ENCODE measurements around the gene BAAT. TPM values are rescaled to one million over a fixed set of nuclear protein-coding genes. Genes with fewer than 3 reads are reported as not detected.

Gene BAAT
- polyA plus RNA-seq, 1 donor (not counting 4 experiments of a cell fraction or from before 2014, with no cell fraction given): 0.14 TPM

DNA sequence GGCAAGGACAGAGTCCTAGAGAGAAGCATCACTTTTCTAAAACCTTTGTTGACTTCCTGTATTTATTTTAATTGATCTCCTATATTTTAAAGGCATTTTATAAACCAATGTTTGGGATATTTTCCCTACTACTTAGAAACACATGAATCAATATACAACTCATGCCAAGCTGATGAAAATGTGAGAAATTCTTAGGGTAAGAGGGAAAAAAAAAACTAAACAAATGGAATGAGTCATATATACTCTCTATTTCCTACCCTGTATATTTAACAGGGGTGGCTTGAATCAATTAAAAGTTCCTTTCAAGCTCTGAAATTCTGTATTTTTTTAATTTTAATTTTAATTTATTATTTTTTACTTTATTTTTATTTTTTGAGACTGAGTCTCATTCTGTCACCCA lies 19.6 kb downstream of the BAAT start:
- Histone ChIP-seq H4K20me1 (ENCODE audit: control insufficient read depth, extremely low read depth, insufficient read depth, low read length) (no peaks in the 10 kb centered on the region), H3K9me1 (ENCODE audit: control insufficient read depth, extremely low read depth, insufficient read depth, low read length) (no peaks in the 10 kb centered on the region), H3K9ac (ENCODE audit: control insufficient read depth, extremely low read depth, insufficient read depth, low read length) (no peak overlapping the region), H3K4me1 (ENCODE audit: control insufficient read depth, extremely low read depth, insufficient read depth, low read length) (no peaks in the 10 kb centered on the region), H3K79me2 (ENCODE audit: control insufficient read depth, insufficient read depth, low read length) (no peaks in the 10 kb centered on the region), H3K36me3 (ENCODE audit: control insufficient read depth in 2 of 2, extremely low read depth in 1 of 2, insufficient read depth in 2 of 2, low read length in 2 of 2) (no peaks in the 10 kb centered on the region), H3K4me2 (ENCODE audit: control insufficient read depth, extremely low read depth, insufficient read depth, low read depth, low read length) (no peak overlapping the region), H3K4me3 (ENCODE audit: control insufficient read depth in 2 of 3, extremely low read depth in 1 of 3, insufficient read depth in 2 of 3, low read depth in 1 of 3, low read length in 3 of 3) (no peak overlapping the region), H2AFZ (ENCODE audit: control insufficient read depth, low read length) (no peak overlapping the region), H3K9me3 (ENCODE audit: control insufficient read depth, low read depth, low read length) (no peaks in the 10 kb centered on the region), H3K27ac (ENCODE audit: control insufficient read depth, insufficient read depth, low read length) (no peak overlapping the region), H3K27me3 (ENCODE audit: control insufficient read depth, extremely low read depth, insufficient read depth, low read length) (no peaks in the 10 kb centered on the region)
- dilution Hi-C loops (cut with MboI; ENCODE audit: extremely low pct_ligation_motif_present, low sequenced_read_pairs): no loop called here
- no peak for TF ChIP-seq EZH2 (IDR thresholded peaks at IDR 0.05; ENCODE audit: low read length)
- TF ChIP-seq, protein P1, sequence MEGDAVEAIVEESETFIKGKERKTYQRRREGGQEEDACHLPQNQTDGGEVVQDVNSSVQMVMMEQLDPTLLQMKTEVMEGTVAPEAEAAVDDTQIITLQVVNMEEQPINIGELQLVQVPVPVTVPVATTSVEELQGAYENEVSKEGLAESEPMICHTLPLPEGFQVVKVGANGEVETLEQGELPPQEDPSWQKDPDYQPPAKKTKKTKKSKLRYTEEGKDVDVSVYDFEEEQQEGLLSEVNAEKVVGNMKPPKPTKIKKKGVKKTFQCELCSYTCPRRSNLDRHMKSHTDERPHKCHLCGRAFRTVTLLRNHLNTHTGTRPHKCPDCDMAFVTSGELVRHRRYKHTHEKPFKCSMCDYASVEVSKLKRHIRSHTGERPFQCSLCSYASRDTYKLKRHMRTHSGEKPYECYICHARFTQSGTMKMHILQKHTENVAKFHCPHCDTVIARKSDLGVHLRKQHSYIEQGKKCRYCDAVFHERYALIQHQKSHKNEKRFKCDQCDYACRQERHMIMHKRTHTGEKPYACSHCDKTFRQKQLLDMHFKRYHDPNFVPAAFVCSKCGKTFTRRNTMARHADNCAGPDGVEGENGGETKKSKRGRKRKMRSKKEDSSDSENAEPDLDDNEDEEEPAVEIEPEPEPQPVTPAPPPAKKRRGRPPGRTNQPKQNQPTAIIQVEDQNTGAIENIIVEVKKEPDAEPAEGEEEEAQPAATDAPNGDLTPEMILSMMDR (optimal IDR thresholded peaks at IDR 0.05 in 1 of 3, IDR thresholded peaks at IDR 0.05 in 1 of 3, conservative IDR thresholded peaks at IDR 0.05 in 1 of 3; ENCODE audit: extremely low read depth in 1 of 3, insufficient read depth in 2 of 3, low read length in 3 of 3): no peak
- FAIRE-seq (no peak), DNase-seq (ENCODE audit: low read depth, low spot score) (no peak)

DNA sequence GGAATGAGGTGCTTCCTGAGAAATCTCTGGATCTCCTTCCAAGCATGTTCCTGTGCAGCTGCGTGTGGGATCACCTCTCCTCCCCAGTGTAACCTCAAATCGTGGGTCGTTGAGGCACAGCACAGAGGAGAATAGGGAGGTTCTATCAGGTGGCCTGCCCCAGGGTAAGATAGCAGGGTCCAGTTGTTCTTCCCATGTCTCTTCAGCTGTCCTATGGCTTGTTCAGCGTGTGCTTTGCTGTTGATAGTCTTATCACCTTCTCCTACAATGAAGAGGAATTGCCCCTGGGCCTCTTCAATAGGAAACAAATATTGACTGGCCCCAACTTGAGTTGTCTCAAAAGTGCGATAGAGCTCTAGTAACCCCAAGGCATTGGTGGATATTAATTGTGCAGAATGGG lies 22.4 kb downstream of the BAAT start:
- Histone ChIP-seq H3K4me3 (ENCODE audit: control insufficient read depth in 2 of 3, extremely low read depth in 1 of 3, insufficient read depth in 2 of 3, low read depth in 1 of 3, low read length in 3 of 3) (no peak overlapping the region), H3K79me2 (ENCODE audit: control insufficient read depth, insufficient read depth, low read length) (no peaks in the 10 kb centered on the region), H3K36me3 (ENCODE audit: control insufficient read depth in 2 of 2, extremely low read depth in 1 of 2, insufficient read depth in 2 of 2, low read length in 2 of 2) (no peaks in the 10 kb centered on the region), H4K20me1 (ENCODE audit: control insufficient read depth, extremely low read depth, insufficient read depth, low read length) (no peaks in the 10 kb centered on the region), H3K4me2 (ENCODE audit: control insufficient read depth, extremely low read depth, insufficient read depth, low read depth, low read length) (no peak overlapping the region), H2AFZ (ENCODE audit: control insufficient read depth, low read length) (no peak overlapping the region), H3K9me3 (ENCODE audit: control insufficient read depth, low read depth, low read length) (no peaks in the 10 kb centered on the region), H3K9ac (ENCODE audit: control insufficient read depth, extremely low read depth, insufficient read depth, low read length) (no peak overlapping the region), H3K4me1 (ENCODE audit: control insufficient read depth, extremely low read depth, insufficient read depth, low read length) (no peaks in the 10 kb centered on the region), H3K27ac (ENCODE audit: control insufficient read depth, insufficient read depth, low read length) (no peak overlapping the region), H3K27me3 (ENCODE audit: control insufficient read depth, extremely low read depth, insufficient read depth, low read length) (no peaks in the 10 kb centered on the region), H3K9me1 (ENCODE audit: control insufficient read depth, extremely low read depth, insufficient read depth, low read length) (no peaks in the 10 kb centered on the region)
- TF ChIP-seq EZH2 (IDR thresholded peaks at IDR 0.05; ENCODE audit: low read length): no peak
- TF ChIP-seq, protein P1 (optimal IDR thresholded peaks at IDR 0.05 in 1 of 3, IDR thresholded peaks at IDR 0.05 in 1 of 3, conservative IDR thresholded peaks at IDR 0.05 in 1 of 3; ENCODE audit: extremely low read depth in 1 of 3, insufficient read depth in 2 of 3, low read length in 3 of 3): no peak
- FAIRE-seq: no peak
- dilution Hi-C loops (cut with MboI; ENCODE audit: extremely low pct_ligation_motif_present, low sequenced_read_pairs): no loop called here
- no peak for DNase-seq (ENCODE audit: low read depth, low spot score)

All from keratinocyte (primary cell).